WTC11 (cell line): ENCODE measurements around the gene ELAPOR2.

Source experiments
- ESRRA ChIP-seq: sonication (generic); formaldehyde crosslinking; IDR thresholded peaks from 2 replicates; pipeline ENCODE4 v1.8.1; 2022; ENCODE audit warnings: mild to moderate bottlenecking, missing genetic modification reagents, borderline replicate concordance
- RELA ChIP-seq: sonication (generic); formaldehyde crosslinking; IDR thresholded peaks from 2 replicates; pipeline ENCODE4 v1.8.1; 2022; ENCODE audit warnings: missing genetic modification reagents, mild to moderate bottlenecking, borderline replicate concordance
- SP1 ChIP-seq: sonication (generic); formaldehyde crosslinking; conservative IDR thresholded peaks from 2 replicates; pipeline ENCODE4 v1.8.1; 2022; ENCODE audit warnings: missing genetic modification reagents
- ZNF219 ChIP-seq: sonication (generic); formaldehyde crosslinking; IDR thresholded peaks from 2 replicates; pipeline ENCODE4 v1.8.0; 2023; ENCODE audit warnings: missing genetic modification reagents, mild to moderate bottlenecking, borderline replicate concordance
- ZNF396 ChIP-seq: fragments of 250-450 bp; sonication (Bioruptor Pico); IDR thresholded peaks from 2 replicates; pipeline ENCODE4 v1.8.0; 2021; ENCODE audit warnings: mild to moderate bottlenecking, moderate library complexity, borderline replicate concordance
- TF ChIP-seq, protein P1 (sequence below): sonication (generic); formaldehyde crosslinking; IDR thresholded peaks from 2 replicates; pipeline ENCODE4 v1.8.0; 2022; ENCODE audit warnings: missing genetic modification reagents
- TF ChIP-seq, protein P2 (sequence below): fragments of 200-600 bp; IDR thresholded peaks from 2 replicates; pipeline ENCODE4 v1.8.0; 2022; ENCODE audit warnings: antibody characterized with exemption
- TF ChIP-seq, protein P3 (sequence below): fragments of 250-450 bp; sonication (Bioruptor Pico); conservative IDR thresholded peaks from 2 replicates; pipeline ENCODE4 v1.9.0; 2021; ENCODE audit warnings: mild to moderate bottlenecking
- TF ChIP-seq, protein P4 (sequence below): sonication (generic); formaldehyde crosslinking; IDR thresholded peaks from 2 replicates; pipeline ENCODE4 v1.8.1; 2022; ENCODE audit warnings: low read depth, mild to moderate bottlenecking, moderate library complexity, missing genetic modification reagents, borderline replicate concordance

DNA sequence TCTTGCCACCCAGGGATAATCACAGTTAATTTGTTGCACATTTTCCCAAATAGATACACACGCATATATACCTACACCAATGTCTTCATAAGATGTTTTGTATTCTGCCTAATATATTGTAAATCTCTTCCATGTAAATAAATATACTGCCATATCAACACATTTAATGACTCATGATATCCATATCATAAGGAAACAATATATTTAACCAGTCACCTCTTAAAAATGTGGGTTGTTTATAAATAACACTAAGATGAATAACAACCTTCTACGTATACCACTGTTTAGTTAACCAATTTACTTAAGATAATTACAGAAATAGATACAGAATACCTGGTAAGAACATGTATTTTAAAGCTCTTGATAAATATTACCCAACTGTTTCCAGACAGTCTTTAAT is 38.2 kb downstream of the ELAPOR2 start:
- TF ChIP-seq, protein P1, sequence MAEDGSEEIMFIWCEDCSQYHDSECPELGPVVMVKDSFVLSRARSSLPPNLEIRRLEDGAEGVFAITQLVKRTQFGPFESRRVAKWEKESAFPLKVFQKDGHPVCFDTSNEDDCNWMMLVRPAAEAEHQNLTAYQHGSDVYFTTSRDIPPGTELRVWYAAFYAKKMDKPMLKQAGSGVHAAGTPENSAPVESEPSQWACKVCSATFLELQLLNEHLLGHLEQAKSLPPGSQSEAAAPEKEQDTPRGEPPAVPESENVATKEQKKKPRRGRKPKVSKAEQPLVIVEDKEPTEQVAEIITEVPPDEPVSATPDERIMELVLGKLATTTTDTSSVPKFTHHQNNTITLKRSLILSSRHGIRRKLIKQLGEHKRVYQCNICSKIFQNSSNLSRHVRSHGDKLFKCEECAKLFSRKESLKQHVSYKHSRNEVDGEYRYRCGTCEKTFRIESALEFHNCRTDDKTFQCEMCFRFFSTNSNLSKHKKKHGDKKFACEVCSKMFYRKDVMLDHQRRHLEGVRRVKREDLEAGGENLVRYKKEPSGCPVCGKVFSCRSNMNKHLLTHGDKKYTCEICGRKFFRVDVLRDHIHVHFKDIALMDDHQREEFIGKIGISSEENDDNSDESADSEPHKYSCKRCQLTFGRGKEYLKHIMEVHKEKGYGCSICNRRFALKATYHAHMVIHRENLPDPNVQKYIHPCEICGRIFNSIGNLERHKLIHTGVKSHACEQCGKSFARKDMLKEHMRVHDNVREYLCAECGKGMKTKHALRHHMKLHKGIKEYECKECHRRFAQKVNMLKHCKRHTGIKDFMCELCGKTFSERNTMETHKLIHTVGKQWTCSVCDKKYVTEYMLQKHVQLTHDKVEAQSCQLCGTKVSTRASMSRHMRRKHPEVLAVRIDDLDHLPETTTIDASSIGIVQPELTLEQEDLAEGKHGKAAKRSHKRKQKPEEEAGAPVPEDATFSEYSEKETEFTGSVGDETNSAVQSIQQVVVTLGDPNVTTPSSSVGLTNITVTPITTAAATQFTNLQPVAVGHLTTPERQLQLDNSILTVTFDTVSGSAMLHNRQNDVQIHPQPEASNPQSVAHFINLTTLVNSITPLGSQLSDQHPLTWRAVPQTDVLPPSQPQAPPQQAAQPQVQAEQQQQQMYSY: no peak
- TF ChIP-seq, protein P2, sequence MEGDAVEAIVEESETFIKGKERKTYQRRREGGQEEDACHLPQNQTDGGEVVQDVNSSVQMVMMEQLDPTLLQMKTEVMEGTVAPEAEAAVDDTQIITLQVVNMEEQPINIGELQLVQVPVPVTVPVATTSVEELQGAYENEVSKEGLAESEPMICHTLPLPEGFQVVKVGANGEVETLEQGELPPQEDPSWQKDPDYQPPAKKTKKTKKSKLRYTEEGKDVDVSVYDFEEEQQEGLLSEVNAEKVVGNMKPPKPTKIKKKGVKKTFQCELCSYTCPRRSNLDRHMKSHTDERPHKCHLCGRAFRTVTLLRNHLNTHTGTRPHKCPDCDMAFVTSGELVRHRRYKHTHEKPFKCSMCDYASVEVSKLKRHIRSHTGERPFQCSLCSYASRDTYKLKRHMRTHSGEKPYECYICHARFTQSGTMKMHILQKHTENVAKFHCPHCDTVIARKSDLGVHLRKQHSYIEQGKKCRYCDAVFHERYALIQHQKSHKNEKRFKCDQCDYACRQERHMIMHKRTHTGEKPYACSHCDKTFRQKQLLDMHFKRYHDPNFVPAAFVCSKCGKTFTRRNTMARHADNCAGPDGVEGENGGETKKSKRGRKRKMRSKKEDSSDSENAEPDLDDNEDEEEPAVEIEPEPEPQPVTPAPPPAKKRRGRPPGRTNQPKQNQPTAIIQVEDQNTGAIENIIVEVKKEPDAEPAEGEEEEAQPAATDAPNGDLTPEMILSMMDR: no peak
- TF ChIP-seq, protein P3, sequence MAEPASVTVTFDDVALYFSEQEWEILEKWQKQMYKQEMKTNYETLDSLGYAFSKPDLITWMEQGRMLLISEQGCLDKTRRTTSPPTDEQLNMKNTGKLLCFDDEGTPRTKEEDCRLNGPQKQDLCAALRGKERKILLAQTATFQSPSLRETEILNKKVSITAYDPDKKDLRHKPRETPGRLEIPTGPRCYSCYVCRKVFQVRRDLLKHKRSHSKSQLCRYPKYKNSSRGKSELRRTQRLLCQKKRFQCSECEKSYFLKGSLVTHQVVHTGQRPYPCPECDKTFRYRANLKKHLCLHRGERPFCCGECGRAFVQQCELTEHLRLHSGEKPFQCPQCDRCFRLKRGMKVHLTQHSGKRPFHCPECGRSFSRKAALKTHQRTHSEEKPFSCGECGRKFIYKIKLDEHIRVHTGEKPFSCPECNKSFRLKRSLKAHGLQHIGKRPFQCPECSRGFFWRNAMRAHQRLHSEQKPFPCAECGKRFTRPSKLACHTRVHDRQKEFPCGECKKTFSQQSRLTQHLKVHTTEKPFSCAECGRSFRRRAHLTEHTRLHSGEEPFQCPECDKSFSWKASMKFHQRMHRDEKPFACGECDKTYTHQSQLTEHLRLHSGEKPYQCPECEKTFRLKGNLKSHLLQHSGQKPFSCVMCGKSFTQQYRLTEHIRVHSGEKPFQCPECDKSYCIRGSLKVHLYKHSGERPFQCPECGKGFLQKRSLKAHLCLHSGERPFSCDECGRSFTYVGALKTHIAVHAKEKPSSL (CRISPR knock-in tag): no peak
- TF ChIP-seq RELA (CRISPR knock-in tag): no peak
- no peak for TF ChIP-seq ESRRA (CRISPR knock-in tag)
- TF ChIP-seq, protein P4, sequence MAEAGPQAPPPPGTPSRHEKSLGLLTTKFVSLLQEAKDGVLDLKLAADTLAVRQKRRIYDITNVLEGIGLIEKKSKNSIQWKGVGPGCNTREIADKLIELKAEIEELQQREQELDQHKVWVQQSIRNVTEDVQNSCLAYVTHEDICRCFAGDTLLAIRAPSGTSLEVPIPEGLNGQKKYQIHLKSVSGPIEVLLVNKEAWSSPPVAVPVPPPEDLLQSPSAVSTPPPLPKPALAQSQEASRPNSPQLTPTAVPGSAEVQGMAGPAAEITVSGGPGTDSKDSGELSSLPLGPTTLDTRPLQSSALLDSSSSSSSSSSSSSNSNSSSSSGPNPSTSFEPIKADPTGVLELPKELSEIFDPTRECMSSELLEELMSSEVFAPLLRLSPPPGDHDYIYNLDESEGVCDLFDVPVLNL (CRISPR knock-in tag): no peak
- no peak for TF ChIP-seq ZNF219 (CRISPR knock-in tag)
- TF ChIP-seq ZNF396 (CRISPR knock-in tag): no peak
- TF ChIP-seq SP1 (CRISPR knock-in tag): no peak
